ENCODE measurements around the gene PDZD4.

Gene PDZD4

DNA sequence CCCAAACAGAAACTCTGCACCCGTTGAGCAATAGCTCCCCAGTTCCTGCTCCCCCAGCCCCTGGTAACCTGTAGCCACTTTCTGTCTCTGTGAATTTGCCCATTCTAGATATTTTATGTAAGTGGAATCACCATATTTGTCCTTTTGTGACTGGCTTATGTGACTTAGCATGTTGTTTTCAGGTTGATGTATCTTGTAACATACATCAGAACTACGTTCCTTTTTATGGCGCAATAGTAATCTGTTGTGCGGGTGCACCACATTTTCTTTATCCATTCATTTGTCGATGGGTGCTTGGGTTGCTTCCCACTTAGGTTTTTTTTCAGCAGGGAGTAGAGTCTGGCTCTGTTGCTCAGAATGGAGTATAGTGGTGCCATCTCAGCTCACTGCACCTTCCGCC, 6.6 kb upstream of the PDZD4 start:
- Histone ChIP-seq H4K20me1 (ENCODE audit: insufficient read depth, low read length) (no peaks in the 10 kb centered on the region), H3K4me1 (ENCODE audit: low read length) (no peaks in the 10 kb centered on the region), H3K9me2 (replicated peaks; ENCODE audit: insufficient read depth, low read length) (no peaks in the 10 kb centered on the region), H3K9me3 (replicated peaks; ENCODE audit: insufficient read depth, low read length) (no peaks in the 10 kb centered on the region), H3K36me3 (replicated peaks; ENCODE audit: insufficient read depth, low read length) (no peaks in the 10 kb centered on the region), H3K4me2 (ENCODE audit: low read depth, low read length) (no peak overlapping the region), H3K79me2 (ENCODE audit: low read length) (no peaks in the 10 kb centered on the region), H3K4me3 (ENCODE audit: low read length) (no peak overlapping the region), H2AFZ (ENCODE audit: low read length) (no peak overlapping the region), H3K27me3 (replicated peaks; ENCODE audit: insufficient read depth, low read length) (peaks cover 48% of the 10 kb centered on the region), H3F3A (ENCODE audit: insufficient read depth, low read length) (no peaks in the 10 kb centered on the region), H3K27ac (ENCODE audit: low read length) (no peak overlapping the region), H3K9ac (ENCODE audit: low read length) (no peak overlapping the region)
- no peak for DNase-seq
- no peak for TF ChIP-seq EZH2 (optimal IDR thresholded peaks at IDR 0.05; ENCODE audit: low read depth, low read length)
- TF ChIP-seq EZH2phosphoT487 (IDR thresholded peaks at IDR 0.05; ENCODE audit: low read length): no peak
- TF ChIP-seq, protein P1, sequence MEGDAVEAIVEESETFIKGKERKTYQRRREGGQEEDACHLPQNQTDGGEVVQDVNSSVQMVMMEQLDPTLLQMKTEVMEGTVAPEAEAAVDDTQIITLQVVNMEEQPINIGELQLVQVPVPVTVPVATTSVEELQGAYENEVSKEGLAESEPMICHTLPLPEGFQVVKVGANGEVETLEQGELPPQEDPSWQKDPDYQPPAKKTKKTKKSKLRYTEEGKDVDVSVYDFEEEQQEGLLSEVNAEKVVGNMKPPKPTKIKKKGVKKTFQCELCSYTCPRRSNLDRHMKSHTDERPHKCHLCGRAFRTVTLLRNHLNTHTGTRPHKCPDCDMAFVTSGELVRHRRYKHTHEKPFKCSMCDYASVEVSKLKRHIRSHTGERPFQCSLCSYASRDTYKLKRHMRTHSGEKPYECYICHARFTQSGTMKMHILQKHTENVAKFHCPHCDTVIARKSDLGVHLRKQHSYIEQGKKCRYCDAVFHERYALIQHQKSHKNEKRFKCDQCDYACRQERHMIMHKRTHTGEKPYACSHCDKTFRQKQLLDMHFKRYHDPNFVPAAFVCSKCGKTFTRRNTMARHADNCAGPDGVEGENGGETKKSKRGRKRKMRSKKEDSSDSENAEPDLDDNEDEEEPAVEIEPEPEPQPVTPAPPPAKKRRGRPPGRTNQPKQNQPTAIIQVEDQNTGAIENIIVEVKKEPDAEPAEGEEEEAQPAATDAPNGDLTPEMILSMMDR (IDR thresholded peaks at IDR 0.05; ENCODE audit: low read length): no peak

GRCh38 chrX:153832728-153833127, 2.4 kb upstream of the PDZD4 start:
- no peaks in the 10 kb centered on the region for H3K36me3 ChIP-seq (replicated peaks; ENCODE audit: insufficient read depth, low read length)
- H2AFZ ChIP-seq (ENCODE audit: low read length): no peak overlapping the region
- H3F3A ChIP-seq (ENCODE audit: insufficient read depth, low read length): no peaks in the 10 kb centered on the region
- no peaks in the 10 kb centered on the region for H3K79me2 ChIP-seq (ENCODE audit: low read length)
- no peak overlapping the region for H3K9ac ChIP-seq (ENCODE audit: low read length)
- peaks cover 60% of the 10 kb centered on the region for H3K27me3 ChIP-seq (replicated peaks; ENCODE audit: insufficient read depth, low read length)
- no peaks in the 10 kb centered on the region for H4K20me1 ChIP-seq (ENCODE audit: insufficient read depth, low read length)
- no peak overlapping the region for H3K27ac ChIP-seq (ENCODE audit: low read length)
- H3K4me2 ChIP-seq (ENCODE audit: low read depth, low read length): no peak overlapping the region
- TF ChIP-seq, protein P1 (IDR thresholded peaks at IDR 0.05; ENCODE audit: low read length): no peak
- TF ChIP-seq EZH2 (optimal IDR thresholded peaks at IDR 0.05; ENCODE audit: low read depth, low read length) (no peak), EZH2phosphoT487 (IDR thresholded peaks at IDR 0.05; ENCODE audit: low read length) (no peak)
- no peak overlapping the region for H3K4me3 ChIP-seq (ENCODE audit: low read length)
- DNase-seq: no peak
- H3K4me1 ChIP-seq (ENCODE audit: low read length): no peaks in the 10 kb centered on the region
- no peaks in the 10 kb centered on the region for H3K9me2 ChIP-seq (replicated peaks; ENCODE audit: insufficient read depth, low read length)
- H3K9me3 ChIP-seq (replicated peaks; ENCODE audit: insufficient read depth, low read length): no peaks in the 10 kb centered on the region

DNA sequence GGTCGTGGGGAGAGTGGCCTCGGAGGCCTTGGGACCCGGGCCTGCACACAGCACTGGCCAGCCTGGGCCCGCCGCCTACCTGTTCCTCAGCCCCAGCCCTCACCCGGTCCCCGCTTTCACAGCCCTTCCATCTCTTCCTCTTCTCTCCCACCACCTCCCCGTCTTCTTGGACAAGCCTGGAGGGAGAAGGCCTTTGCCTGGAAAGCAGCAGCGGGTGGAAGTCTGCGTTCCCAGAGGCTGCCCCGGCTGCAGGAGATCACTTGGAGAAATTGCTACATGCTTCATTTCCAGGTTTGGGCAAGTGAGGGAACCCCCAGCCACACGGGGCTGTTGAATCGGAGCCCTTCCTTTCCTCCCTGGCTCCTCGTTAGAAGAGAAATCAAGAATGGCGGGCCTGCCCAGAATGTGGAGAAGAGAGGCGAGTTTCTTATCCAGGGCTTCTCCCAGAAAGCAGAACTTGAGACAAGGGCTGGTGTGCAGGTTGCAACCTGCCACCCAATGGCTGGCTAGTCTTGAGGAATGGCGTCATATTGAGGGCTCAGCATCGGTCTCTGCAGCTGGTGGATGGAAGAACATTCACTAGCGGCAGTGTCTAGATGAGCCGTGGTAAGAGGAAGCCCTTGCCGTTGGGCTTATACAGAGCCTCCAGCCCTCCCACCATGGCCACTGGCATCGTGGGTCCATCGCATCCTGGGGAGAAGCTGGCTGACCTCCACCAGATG, 1.2 kb upstream of the PDZD4 start:
- H3K4me2 ChIP-seq (ENCODE audit: low read depth, low read length): no peak overlapping the region

More for the DNA sequence above, 1.2 kb upstream of the PDZD4 start:
- Histone ChIP-seq H4K20me1 (ENCODE audit: insufficient read depth, low read length) (no peaks in the 10 kb centered on the region), H3K9me2 (replicated peaks; ENCODE audit: insufficient read depth, low read length) (no peaks in the 10 kb centered on the region), H3K27ac (ENCODE audit: low read length) (no peak overlapping the region), H3K4me3 (ENCODE audit: low read length) (no peak overlapping the region), H3K27me3 (replicated peaks; ENCODE audit: insufficient read depth, low read length) (peaks cover 65% of the 10 kb centered on the region), H3K9me3 (replicated peaks; ENCODE audit: insufficient read depth, low read length) (no peaks in the 10 kb centered on the region), H3K4me1 (ENCODE audit: low read length) (no peaks in the 10 kb centered on the region), H3K36me3 (replicated peaks; ENCODE audit: insufficient read depth, low read length) (no peaks in the 10 kb centered on the region), H2AFZ (ENCODE audit: low read length) (no peak overlapping the region), H3F3A (ENCODE audit: insufficient read depth, low read length) (no peaks in the 10 kb centered on the region), H3K9ac (ENCODE audit: low read length) (no peak overlapping the region), H3K79me2 (ENCODE audit: low read length) (no peaks in the 10 kb centered on the region)
- TF ChIP-seq EZH2phosphoT487 (IDR thresholded peaks at IDR 0.05; ENCODE audit: low read length) (no peak), EZH2 (optimal IDR thresholded peaks at IDR 0.05; ENCODE audit: low read depth, low read length) (no peak)
- TF ChIP-seq, protein P1 (IDR thresholded peaks at IDR 0.05; ENCODE audit: low read length): no peak
- no peak for DNase-seq
